RPMI7951 (cell line): ENCODE measurements around the gene MT2A. TPM values are rescaled to one million over a fixed set of nuclear protein-coding genes. Genes with fewer than 3 reads are reported as not detected.
"Not testable (repeated sequence)": the region's sequence is repeated elsewhere in the genome, so short reads cannot be mapped to it uniquely, and the experiment has no call there.

ENCODE experiments used
- DNase-seq: peaks from one replicate; pipeline ENCODE4 v3.0.0-alpha.2; 2012; ENCODE audit warnings: low read depth
- total RNA-seq: library from RNA; depleted of rRNA; stranded (reverse); fragments of >200 nt; shearing (Covaris generic); gene quantifications from 2 replicates; pipeline ENCODE4 v1.2.3, GENCODE V29; 2014; rRNA removed

Gene MT2A
- total RNA-seq, result 715 and 768 TPM in 2 replicates

- DNase-seq, result peak; percentile 98
Measured at GRCh38 chr16:56608043-56608875, at the start of gene MT2A. TSS of gene MT2A (plus strand) at chr16:56608584. CDS start at chr16:56608656, 72 bp downstream.

DNA sequence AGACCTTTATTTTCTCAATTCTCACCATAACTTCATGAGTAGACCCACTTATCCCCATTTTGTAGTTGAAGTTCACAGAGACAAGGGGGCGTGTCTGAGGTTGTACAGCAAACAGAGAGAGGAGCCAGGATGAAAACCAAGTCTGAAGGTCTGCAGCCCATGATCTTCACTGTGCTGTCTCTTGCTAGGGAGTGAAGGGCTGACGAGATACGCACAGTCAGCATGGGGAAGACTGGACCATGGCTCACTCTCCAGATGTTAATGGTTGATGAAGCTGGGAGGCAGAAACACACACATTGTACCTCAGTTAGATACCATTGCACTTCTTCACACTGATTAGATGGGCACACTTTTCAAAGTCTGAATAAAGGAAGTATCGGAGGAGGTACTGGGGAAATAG, 49.3 kb upstream of the MT2A start:
- DNase-seq, result no peak

DNA sequence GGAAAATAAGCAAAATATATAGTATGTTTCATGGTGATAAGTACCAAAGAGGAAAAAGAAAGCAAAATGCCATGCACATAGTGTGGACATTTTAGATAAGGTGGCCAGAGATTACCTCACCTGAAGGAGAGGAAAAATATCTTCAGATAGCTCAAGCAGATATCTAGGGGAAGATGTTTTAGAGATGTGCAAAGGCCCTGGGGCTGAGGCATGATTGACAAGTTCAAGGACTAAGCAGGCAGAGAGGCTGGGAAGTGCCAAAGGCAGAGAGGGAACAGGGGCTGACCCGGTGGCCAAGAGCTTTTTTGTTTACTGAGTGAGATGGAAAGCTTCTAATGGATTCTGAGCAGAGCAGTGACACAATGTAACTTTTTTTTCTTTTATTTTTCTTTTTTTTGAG, 47.9 kb upstream of the MT2A start:
- DNase-seq, result no peak

GRCh38 chr16:56561126-56561525, 47.3 kb upstream of the MT2A start:
- DNase-seq, result no peak

DNA sequence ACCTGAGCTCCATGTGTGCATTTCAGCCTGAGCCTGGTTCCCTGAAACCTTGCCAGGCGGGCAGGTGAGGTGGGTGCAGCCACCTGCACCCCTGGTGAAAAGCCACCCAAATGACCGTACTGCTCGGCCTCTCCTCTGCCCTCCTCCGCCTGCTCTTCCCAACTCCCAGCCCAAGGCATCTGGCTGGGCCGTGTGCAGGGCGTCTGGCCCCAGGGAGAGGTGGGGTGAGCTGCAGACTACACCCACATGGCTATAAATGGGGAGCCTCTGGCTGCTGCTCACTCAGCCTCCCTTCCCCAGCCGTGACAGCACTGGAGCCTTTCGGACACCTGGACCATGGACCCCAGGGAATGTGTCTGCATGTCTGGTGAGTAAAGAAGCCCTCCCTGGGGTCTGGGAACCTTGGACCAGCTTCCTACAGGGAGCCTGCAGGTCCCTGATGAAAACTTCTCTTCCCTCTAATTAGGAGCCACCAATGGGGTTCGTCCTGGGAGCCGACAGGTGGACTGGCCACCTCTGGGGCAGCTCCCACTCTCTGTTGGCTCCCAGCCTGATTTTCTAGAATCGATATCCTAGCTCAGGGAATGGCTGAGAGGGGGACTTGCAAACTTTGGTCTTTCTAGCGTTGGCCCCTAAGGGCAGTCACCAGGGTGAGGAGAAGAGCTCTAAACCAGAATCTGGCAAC, 43.4 kb upstream of the MT2A start, which contains the start of gene MT4:
TSS of gene MT4 (plus strand) at position 281 of the 685 bp plus-strand sequence. CDS start at position 337, 56 bp downstream.
- DNase-seq, result no peak

- DNase-seq, result no peak
Measured at GRCh38 chr16:56569971-56570370, 38.4 kb upstream of the MT2A start.

GRCh38 chr16:56571525-56571924, 36.9 kb upstream of the MT2A start:
- DNase-seq, result no peak

DNA sequence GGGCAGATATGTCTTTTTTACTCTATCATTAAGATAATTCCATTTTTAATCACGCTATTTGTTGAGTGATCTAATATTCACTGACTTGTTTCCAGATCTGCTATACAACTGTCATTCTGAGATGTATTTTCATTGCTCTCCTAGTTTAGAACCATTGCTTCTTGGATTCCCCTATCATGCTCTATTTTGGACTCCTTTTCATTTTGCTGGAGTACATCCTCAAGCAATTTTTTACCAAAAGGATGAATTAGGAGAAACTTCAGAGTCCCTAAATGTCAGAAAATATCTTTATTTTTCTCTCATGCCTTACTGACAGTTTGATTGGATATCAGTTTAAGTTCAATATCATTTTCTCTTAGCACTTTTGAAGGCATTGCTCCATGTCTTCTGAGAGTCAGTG, 33.8 kb upstream of the MT2A start:
- DNase-seq, result no peak

DNA sequence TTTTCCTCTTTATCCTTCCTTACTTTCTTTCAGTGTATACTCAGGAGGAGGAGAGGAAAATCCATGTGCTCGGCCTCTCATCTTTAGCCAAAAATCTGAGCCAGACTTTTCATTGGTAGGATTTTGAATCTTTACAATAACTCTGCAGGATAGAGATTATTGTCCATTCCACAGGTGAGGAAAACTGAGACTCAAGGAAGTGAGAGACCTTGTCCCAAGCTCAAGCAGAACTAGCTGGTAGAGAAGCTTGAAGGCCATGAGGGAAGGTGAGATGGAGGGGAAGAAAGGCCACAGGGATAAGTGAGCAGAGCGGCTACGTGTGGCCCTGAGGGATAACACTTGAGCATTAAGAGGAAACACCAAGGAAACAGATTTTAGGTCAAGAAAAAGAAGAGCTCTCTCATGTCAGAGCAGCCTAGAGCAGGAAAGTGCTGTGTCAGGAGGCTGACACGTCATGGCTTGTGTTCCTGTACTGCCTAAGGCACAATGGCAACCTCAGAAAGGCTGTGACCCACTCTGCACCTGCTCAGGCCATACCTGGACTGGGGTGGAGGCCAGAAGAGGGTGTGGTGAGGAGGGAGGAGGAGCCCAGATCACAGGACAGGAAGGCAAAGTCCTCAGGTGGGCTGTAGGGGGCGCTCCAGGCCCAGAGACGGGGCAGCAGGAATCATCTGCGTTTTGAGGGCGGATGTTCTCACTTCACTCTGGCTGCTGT, 31.6 kb upstream of the MT2A start:
- DNase-seq, result peak; percentile 53

- no peak for DNase-seq
Measured at GRCh38 chr16:56577300-56577625, 31.1 kb upstream of the MT2A start.

DNA sequence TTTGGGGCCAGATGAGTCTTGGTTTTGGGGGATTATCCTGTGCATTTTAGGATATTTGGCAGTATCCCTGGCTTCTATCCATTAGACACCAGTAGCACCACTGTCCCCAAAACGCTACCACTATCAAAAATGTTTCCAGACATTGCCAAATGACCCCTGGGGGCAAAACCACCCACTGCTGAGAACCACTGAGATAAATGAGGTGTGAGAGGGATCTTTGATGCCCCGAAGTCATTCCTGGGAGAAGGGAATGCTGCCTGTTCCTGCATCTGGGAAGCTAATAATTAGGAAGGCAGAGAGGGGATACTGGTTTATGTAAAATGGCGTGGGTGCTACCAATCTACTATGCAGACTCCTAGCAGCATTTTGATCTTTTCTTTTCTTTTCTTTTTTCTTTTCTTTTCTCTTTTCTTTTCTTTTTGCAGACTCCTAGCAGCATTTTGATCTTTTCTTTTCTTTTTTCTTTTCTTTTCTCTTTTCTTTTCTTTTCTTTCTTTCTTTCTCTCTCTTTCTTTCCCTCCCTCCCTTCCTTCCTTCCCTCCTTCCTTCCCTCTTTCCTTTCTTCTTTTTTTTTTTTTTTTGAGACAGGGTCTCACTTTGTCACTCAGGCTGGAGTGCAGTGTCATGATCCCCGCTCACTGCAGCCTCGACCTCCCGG, 27.9 kb upstream of the MT2A start:
- no peak for DNase-seq

- DNase-seq, result not testable (repeated sequence)
Measured at GRCh38 chr16:56582911-56583310, 25.5 kb upstream of the MT2A start.

DNA sequence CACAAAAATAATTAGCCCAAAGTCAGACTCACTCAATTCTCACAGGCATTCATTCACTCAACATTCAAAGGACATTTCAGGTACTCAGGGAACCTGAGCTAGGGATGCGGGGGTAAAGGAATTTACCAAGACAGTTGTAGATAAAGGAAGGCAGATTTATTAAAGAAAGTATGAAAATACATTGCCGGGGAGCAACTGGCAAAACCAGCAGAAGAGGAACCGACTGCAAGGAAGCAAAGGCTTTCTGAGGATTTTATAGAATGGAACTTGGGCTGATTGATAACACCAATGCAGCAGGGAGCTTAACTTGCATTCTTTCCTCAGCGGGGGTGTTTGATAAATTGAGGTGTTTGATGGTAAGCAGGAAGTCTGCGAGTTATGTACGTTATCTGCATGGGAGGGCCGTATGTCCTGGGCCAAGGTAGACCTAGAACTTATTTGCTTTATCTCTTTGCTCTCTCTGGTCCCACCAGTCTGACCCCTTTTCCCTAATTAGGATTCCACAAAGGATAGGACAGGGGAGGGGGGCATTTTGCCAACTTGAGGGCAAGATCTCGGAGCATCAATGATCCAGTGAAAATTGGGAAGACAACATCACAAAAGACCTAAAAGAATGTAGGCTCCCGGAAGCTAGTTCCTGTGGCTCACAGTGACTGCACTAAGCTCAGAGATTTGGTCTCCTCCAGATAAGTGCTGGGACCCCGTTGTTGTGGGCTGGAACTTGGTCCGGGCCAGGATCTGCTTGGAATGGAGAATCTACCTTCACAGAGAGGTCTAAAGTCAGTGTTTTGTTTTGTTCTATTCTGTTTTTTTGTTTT, 24.8 kb upstream of the MT2A start:
- no peak for DNase-seq

DNA sequence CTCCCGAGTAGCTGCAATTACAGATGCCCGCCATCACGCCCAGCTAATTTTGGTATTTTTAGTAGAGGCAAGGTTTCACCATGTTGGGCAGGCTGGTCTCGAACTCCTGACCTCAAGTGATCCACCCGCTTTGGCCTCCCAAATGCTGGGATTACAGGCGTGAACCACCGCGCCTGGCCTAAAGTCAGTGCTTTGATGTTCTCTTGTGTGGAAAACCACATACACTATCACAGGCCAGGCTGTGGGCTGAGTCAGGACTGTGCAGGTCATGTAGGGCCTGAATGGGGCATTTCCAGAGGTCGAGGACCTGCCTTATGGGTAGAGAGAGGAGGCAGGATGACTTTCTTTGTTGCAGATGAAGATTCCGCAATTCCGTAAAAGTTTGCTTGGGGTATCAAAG, 24.1 kb upstream of the MT2A start:
- DNase-seq, result no peak

- no peak for DNase-seq
Measured at GRCh38 chr16:56588781-56589140, 19.6 kb upstream of the MT2A start.

DNA sequence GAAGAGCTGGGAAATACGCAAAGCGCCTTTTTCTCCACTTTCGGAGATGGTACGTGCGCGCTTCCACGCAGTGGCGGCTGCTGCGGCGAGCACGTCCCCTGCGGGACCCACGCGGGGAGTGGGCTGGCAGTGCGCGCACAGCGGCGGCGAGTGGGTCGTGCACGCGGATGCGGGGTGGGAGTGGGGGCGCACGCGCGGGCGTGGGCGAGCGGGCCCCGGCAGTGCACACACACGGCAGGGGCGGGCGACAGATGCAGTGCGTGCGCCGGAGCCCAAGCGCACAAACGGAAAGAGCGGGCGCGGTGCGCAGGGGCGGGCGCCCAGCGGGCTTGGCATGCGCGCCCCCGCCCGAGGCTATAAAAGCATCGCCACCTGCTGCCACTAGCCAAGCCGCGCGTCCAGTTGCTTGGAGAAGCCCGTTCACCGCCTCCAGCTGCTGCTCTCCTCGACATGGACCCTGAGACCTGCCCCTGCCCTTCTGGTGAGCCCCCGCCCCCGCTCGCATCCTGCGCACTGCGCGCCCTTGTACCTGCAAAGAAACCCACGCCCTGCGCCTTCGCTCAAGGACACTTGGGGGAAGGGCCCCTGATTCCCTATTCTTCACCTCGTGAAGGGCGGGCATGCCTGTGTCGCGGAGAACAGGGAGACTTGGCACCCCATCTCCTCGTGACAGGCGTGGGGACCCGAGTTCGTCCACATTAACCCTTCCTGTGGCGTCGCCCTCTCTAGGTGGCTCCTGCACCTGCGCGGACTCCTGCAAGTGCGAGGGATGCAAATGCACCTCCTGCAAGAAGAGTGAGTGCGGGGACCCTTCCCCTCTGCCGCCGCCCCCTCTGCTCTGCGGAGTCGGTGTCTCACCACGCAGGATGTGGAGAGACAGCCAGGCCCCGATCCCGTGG, 19.0 kb upstream of the MT2A start, which contains the start of gene MT3:
TSS of gene MT3 (plus strand) at position 388 of the 899 bp plus-strand sequence. CDS start at position 451, 63 bp downstream.
- DNase-seq, result peak; percentile 23

- no peak for DNase-seq
Measured at GRCh38 chr16:56591377-56592060, 16.9 kb upstream of the MT2A start.

GRCh38 chr16:56593573-56594291, 14.7 kb upstream of the MT2A start:
- no peak for DNase-seq

DNA sequence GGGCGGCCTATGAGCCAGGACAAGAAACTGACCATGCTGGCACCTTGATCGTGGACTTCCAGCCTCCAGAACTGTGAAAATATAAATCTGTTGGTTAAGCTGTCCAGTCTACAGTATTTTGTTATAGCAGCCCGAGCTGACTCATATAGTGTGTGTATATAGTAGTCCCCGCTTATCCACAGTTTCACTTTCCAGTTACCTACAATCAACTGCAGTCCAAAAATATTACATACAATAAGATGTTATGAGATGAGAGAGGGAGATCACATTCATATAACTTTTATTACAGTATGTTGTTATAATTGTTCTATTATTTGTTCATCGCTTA, 14.1 kb upstream of the MT2A start:
- no peak for DNase-seq
